DLD1 (cell line): Measurements from ENCODE around the gene WASHC2C.
"Not testable (repeated sequence)": the region's sequence is repeated elsewhere in the genome, so short reads cannot be mapped to it uniquely, and the experiment has no call there.

Source experiments
- in situ Hi-C: cut with HindIII; loops from 2 replicates; pipeline ENCODE4 v1.10.0; 2017; ENCODE audit warnings: low sequenced_read_pairs

The WASHC2C gene

GRCh38 chr10:45768334-45768733, 41.3 kb downstream of the WASHC2C start:
- in situ Hi-C loops: not testable (repeated sequence)

GRCh38 chr10:45771757-45772461, 44.8 kb downstream of the WASHC2C start:
- in situ Hi-C loops: not testable (repeated sequence)

- in situ Hi-C loops: not testable (repeated sequence)
These were observed 59.2 kb downstream of the WASHC2C start for GRCh38 chr10:45786217-45786616.

- in situ Hi-C loops: not testable (repeated sequence)
These were observed 60.2 kb downstream of the WASHC2C start for GRCh38 chr10:45787212-45787741.

GRCh38 chr10:45789991-45790390, 62.9 kb downstream of the WASHC2C start:
- in situ Hi-C loops: not testable (repeated sequence)

- in situ Hi-C loops: not testable (repeated sequence)
These were observed 63.8 kb downstream of the WASHC2C start for GRCh38 chr10:45790694-45791426.

GRCh38 chr10:45794761-45795160, 67.7 kb downstream of the WASHC2C start:
- in situ Hi-C loops: not testable (repeated sequence)

- in situ Hi-C loops: not testable (repeated sequence)
These were observed 76.3 kb downstream of the WASHC2C start for GRCh38 chr10:45803060-45804010.

GRCh38 chr10:45804996-45805395, 77.9 kb downstream of the WASHC2C start:
- in situ Hi-C loops: not testable (repeated sequence)

GRCh38 chr10:45809837-45810236, 82.8 kb downstream of the WASHC2C start:
- in situ Hi-C loops: no loop called here

GRCh38 chr10:45811075-45811474, 84.0 kb downstream of the WASHC2C start:
- in situ Hi-C loops: no loop called here

- in situ Hi-C loops: not testable (repeated sequence)
These were observed 85.9 kb downstream of the WASHC2C start for GRCh38 chr10:45812959-45813358.

GRCh38 chr10:45814146-45814545, 87.1 kb downstream of the WASHC2C start:
- in situ Hi-C loops: not testable (repeated sequence)

- in situ Hi-C loops: no loop called here
These were observed 90.2 kb downstream of the WASHC2C start for GRCh38 chr10:45817130-45817859.

- in situ Hi-C loops: no loop called here
These were observed 90.8 kb downstream of the WASHC2C start for GRCh38 chr10:45817912-45818311.

- in situ Hi-C loops: no loop called here
These were observed 92.5 kb downstream of the WASHC2C start for GRCh38 chr10:45819552-45819951.

- in situ Hi-C loops: not testable (repeated sequence)
These were observed 93.2 kb downstream of the WASHC2C start for GRCh38 chr10:45820107-45820830.

- in situ Hi-C loops: not testable (repeated sequence)
These were observed 95.9 kb downstream of the WASHC2C start for GRCh38 chr10:45822918-45823317.
